GM18498 (cell line): ENCODE data around the gene SEPSECS.
A peak's percentile ranks its signal among the peaks of the same experiment; 100 is the strongest.

ENCODE experiments used
- ATAC-seq: cut with Tn5 transposase; IDR thresholded peaks from one replicate; pipeline ENCODE4 v1.9.1; 2021; ENCODE audit warnings: mild to moderate bottlenecking, moderate library complexity; ENCODE audit not compliant: unreplicated experiment

Gene SEPSECS

GRCh38 chr4:25159837-25160713, at the start of gene SEPSECS:
TSS of gene SEPSECS (minus strand) at chr4:25160449. CDS start at chr4:25160369, 80 bp downstream.
- peak; percentile 89 for ATAC-seq

- ATAC-seq = no peak
Observed at GRCh38 chr4:25209702-25210101, 49.5 kb upstream of the SEPSECS start.

GRCh38 chr4:25207997-25208396, 47.7 kb upstream of the SEPSECS start:
- ATAC-seq = no peak

- ATAC-seq = no peak
Observed at GRCh38 chr4:25198713-25199112, 38.5 kb upstream of the SEPSECS start.

GRCh38 chr4:25190407-25190806, 30.2 kb upstream of the SEPSECS start:
- no peak for ATAC-seq

GRCh38 chr4:25184056-25184455, 23.8 kb upstream of the SEPSECS start:
- ATAC-seq = no peak

- no peak for ATAC-seq
Observed at GRCh38 chr4:25182937-25183336, 22.7 kb upstream of the SEPSECS start.

GRCh38 chr4:25180524-25181131, 20.4 kb upstream of the SEPSECS start:
- ATAC-seq = peak; percentile 97

GRCh38 chr4:25178838-25179261, 18.6 kb upstream of the SEPSECS start:
- ATAC-seq = no peak

- ATAC-seq = no peak
Observed at GRCh38 chr4:25177147-25177546, 16.9 kb upstream of the SEPSECS start.

- ATAC-seq = no peak
Observed at GRCh38 chr4:25174674-25175073, 14.4 kb upstream of the SEPSECS start.

GRCh38 chr4:25172961-25173915, 13.0 kb upstream of the SEPSECS start:
- ATAC-seq = no peak

- ATAC-seq = no peak
Observed at GRCh38 chr4:25171201-25171865, 11.1 kb upstream of the SEPSECS start.

- no peak for ATAC-seq
Observed at GRCh38 chr4:25169446-25169845, 9.2 kb upstream of the SEPSECS start.

- ATAC-seq = no peak
Observed at GRCh38 chr4:25165916-25166315, 5.7 kb upstream of the SEPSECS start.

- no peak for ATAC-seq
Observed at GRCh38 chr4:25163196-25163595, 2.9 kb upstream of the SEPSECS start.

GRCh38 chr4:25162566-25162965, 2.3 kb upstream of the SEPSECS start:
- ATAC-seq = no peak

- no peak for ATAC-seq
Observed at GRCh38 chr4:25161593-25161950, 1.3 kb upstream of the SEPSECS start.

- peak; percentile 35 for ATAC-seq
Observed at GRCh38 chr4:25160714-25161592, 704 bp upstream of the SEPSECS start.

GRCh38 chr4:25158817-25159216, 1.4 kb downstream of the SEPSECS start:
- ATAC-seq = no peak
